GM12878 (cell line): ENCODE measurements around the gene CASTOR1. TPM values are rescaled to one million over a fixed set of nuclear protein-coding genes. Genes with fewer than 3 reads are reported as not detected.

Experiments
- ATAC-seq: fragments of 200-7000 bp; cut with Tn5 transposase; 3 replicates; pipeline ENCODE4 v1.9.1; 2020; ENCODE audit warnings: mild to moderate bottlenecking, moderate library complexity
- BruUV-seq: library from RNA; stranded (reverse); fragments of 400-500 nt; replicated peaks from 2 replicates; lab custom pipeline; 2021; lab: Mats Ljungman, UMichigan
- CTCF ChIA-PET: fragments of 300-600 bp; sonication (Branson Sonifier 250); formaldehyde crosslinking; extraction: SDS; loops from one replicate; lab custom pipeline; 2021; ENCODE audit warnings: inconsistent platforms; lab: Yijun Ruan, JAX
- POLR2A ChIA-PET: fragments of 350-600 bp; formaldehyde crosslinking; extraction: SDS; loops from one replicate; lab custom pipeline; 2021; ENCODE audit warnings: inconsistent platforms; lab: Charles Lee
- RAD21 ChIA-PET: fragments of 300-600 bp; sonication (Branson Sonifier 250); formaldehyde crosslinking; loops from one replicate; lab custom pipeline; 2023; ENCODE audit warnings: antibody characterized with exemption; ENCODE audit not compliant: unreplicated experiment; lab: Charles Lee
- SMC1A ChIA-PET: fragments of 300-600 bp; sonication (Branson Sonifier 250); formaldehyde crosslinking; loops from one replicate; lab custom pipeline; 2023; ENCODE audit not compliant: unreplicated experiment, uncharacterized antibody; lab: Charles Lee
- DNase-seq: peaks from one replicate; pipeline ENCODE4 v3.0.0-alpha.2; 2011; ENCODE audit warnings: low read depth, low spot score
- FAIRE-seq: peaks from 3 replicates; lab custom pipeline; 2011; peaks lifted over from hg19 to GRCh38; lab: Jason Lieb, UNC
- H2AFZ ChIP-seq: 2 replicates; pipeline ENCODE4 v1.6.0; 2011; ENCODE audit warnings: low read depth, low read length, control low read depth; ENCODE audit not compliant: control insufficient read depth
- H3K27ac ChIP-seq: 2 replicates; pipeline ENCODE4 v1.5.1; 2011; ENCODE audit warnings: control low read depth; ENCODE audit not compliant: control insufficient read depth, insufficient read depth
- H3K27me3 ChIP-seq, 2 experiments: replicated peaks in 1 of 2; 2 replicates each; pipeline versions ENCODE4 v1.6.0 to v1.6.1; 2011; ENCODE audit warnings: low read length in 1 of 2; ENCODE audit not compliant: control insufficient read depth in 2 of 2, insufficient read depth in 2 of 2
- H3K36me3 ChIP-seq, 2 experiments: 2 replicates each; pipeline ENCODE4 v1.5.1; 2011; ENCODE audit warnings: low read length in 1 of 2; ENCODE audit not compliant: control insufficient read depth in 2 of 2, insufficient read depth in 2 of 2
- H3K4me1 ChIP-seq: 2 replicates; pipeline ENCODE4 v1.6.1; 2011; ENCODE audit warnings: mild to moderate bottlenecking, low read length, moderate library complexity, mixed read lengths; ENCODE audit not compliant: control insufficient read depth, insufficient read depth
- H3K4me2 ChIP-seq: 2 replicates; pipeline ENCODE4 v1.6.0; 2011; ENCODE audit warnings: control low read depth; ENCODE audit not compliant: control insufficient read depth, insufficient read depth
- H3K4me3 ChIP-seq: fragments of 200-600 bp; sonication (generic); 2 replicates; pipeline ENCODE4 v1.5.1; 2016
- H3K79me2 ChIP-seq: 2 replicates; pipeline ENCODE4 v1.6.0; 2011; ENCODE audit warnings: low read length; ENCODE audit not compliant: control insufficient read depth, insufficient read depth
- H3K9ac ChIP-seq: 2 replicates; pipeline ENCODE4 v1.8.0; 2011; ENCODE audit warnings: low read length, control low read depth, mixed read lengths; ENCODE audit not compliant: control insufficient read depth, insufficient read depth
- H3K9me3 ChIP-seq: replicated peaks from 3 replicates; pipeline ENCODE4 v1.5.1; 2011; ENCODE audit warnings: mild to moderate bottlenecking, low read length; ENCODE audit not compliant: control insufficient read depth, insufficient read depth
- H4K20me1 ChIP-seq: 2 replicates; pipeline ENCODE4 v1.6.0; 2011; ENCODE audit not compliant: control insufficient read depth, insufficient read depth
- ATF7 ChIP-seq: fragments of 450-650 bp; IDR thresholded peaks from 2 replicates; pipeline ENCODE4 v1.6.1; 2016; ENCODE audit warnings: low read depth, mild to moderate bottlenecking
- BCL11A ChIP-seq: IDR thresholded peaks from 2 replicates; pipeline ENCODE4 v1.6.1; 2011; ENCODE audit warnings: low read depth, low read length
- BCL3 ChIP-seq: IDR thresholded peaks from 2 replicates; pipeline ENCODE4 v1.6.1; 2011; ENCODE audit warnings: borderline replicate concordance, low read depth, mild to moderate bottlenecking, moderate library complexity, low read length; ENCODE audit not compliant: insufficient read depth, poor library complexity, severe bottlenecking
- CBFB ChIP-seq: IDR thresholded peaks from 2 replicates; pipeline ENCODE4 v1.6.1; 2016; ENCODE audit warnings: antibody characterized with exemption, low read depth
- CHD2 ChIP-seq: IDR thresholded peaks from 2 replicates; pipeline ENCODE4 v1.6.1; 2011; ENCODE audit warnings: low read depth, low read length, improper control_type of control experiment, borderline replicate concordance
- CHD4 ChIP-seq: fragments of 200-600 bp; sonication (generic); IDR thresholded peaks from 2 replicates; pipeline ENCODE4 v1.6.1; 2016; ENCODE audit warnings: mild to moderate bottlenecking
- CREM ChIP-seq: IDR thresholded peaks from 2 replicates; pipeline ENCODE4 v1.6.1; 2014; ENCODE audit warnings: antibody characterized with exemption, low read depth
- EED ChIP-seq: sonication (generic); IDR thresholded peaks from 2 replicates; pipeline ENCODE4 v1.6.1; 2016; ENCODE audit warnings: antibody characterized with exemption, low read depth
- EGR1 ChIP-seq, 2 experiments: IDR thresholded peaks; 1 replicate in 1 of 2; 2 replicates in 1 of 2; pipeline ENCODE4 v1.6.1; 2011 to 2012; ENCODE audit warnings: low read depth in 2 of 2, low read length in 2 of 2, borderline replicate concordance in 1 of 2, mild to moderate bottlenecking in 1 of 2, moderate library complexity in 1 of 2
- EP300 ChIP-seq, 2 experiments: fragments of 150-350 bp in 1 of 2; IDR thresholded peaks; 2 replicates each; pipeline ENCODE4 v1.6.1; 2011 to 2012; ENCODE audit warnings: low read depth in 2 of 2, low read length in 2 of 2, borderline replicate concordance in 1 of 2, improper control_type of control experiment in 1 of 2, inconsistent platforms in 1 of 2; ENCODE audit not compliant: control insufficient read depth in 1 of 2
- GATAD2B ChIP-seq: fragments of 450-650 bp; conservative IDR thresholded peaks from 2 replicates; pipeline ENCODE4 v1.6.1; 2017; ENCODE audit warnings: low read depth, mild to moderate bottlenecking, moderate library complexity
- IKZF2 ChIP-seq, 2 experiments: fragments of 450-650 bp; IDR thresholded peaks; 2 replicates each; pipeline ENCODE4 v1.6.1; 2017; ENCODE audit warnings: mild to moderate bottlenecking in 2 of 2, moderate library complexity in 2 of 2
- IRF4 ChIP-seq: IDR thresholded peaks from 2 replicates; pipeline ENCODE4 v1.6.1; 2011; ENCODE audit warnings: low read depth, low read length
- MLLT1 ChIP-seq: fragments of 450-650 bp; IDR thresholded peaks from 2 replicates; pipeline ENCODE4 v1.6.1; 2016; ENCODE audit warnings: mild to moderate bottlenecking
- MYC ChIP-seq: IDR thresholded peaks from 2 replicates; pipeline ENCODE4 v1.6.1; 2011; ENCODE audit warnings: mild to moderate bottlenecking, low read length, moderate library complexity, inconsistent platforms; ENCODE audit not compliant: insufficient read depth, insufficient replicate concordance, insufficient read length, severe bottlenecking
- NBN ChIP-seq: fragments of 450-650 bp; IDR thresholded peaks from 2 replicates; pipeline ENCODE4 v1.6.1; 2016
- NFIC ChIP-seq: IDR thresholded peaks from 2 replicates; pipeline ENCODE4 v1.6.1; 2012; ENCODE audit warnings: low read depth, mild to moderate bottlenecking, inconsistent platforms, low read length, moderate library complexity
- NR2F1 ChIP-seq: fragments of 450-650 bp; conservative IDR thresholded peaks from 2 replicates; pipeline ENCODE4 v1.6.1; 2017; ENCODE audit warnings: mild to moderate bottlenecking
- RAD51 ChIP-seq: fragments of 450-650 bp; IDR thresholded peaks from 2 replicates; pipeline ENCODE4 v1.6.1; 2016; ENCODE audit warnings: moderate library complexity, mild to moderate bottlenecking, inconsistent platforms
- SP1 ChIP-seq: IDR thresholded peaks from one replicate; pipeline ENCODE4 v1.6.1; 2011; ENCODE audit warnings: low read depth, low read length
- TCF12 ChIP-seq: IDR thresholded peaks from 2 replicates; pipeline ENCODE4 v1.6.1; 2011; ENCODE audit warnings: low read depth, mild to moderate bottlenecking, low read length
- ZNF384 ChIP-seq: IDR thresholded peaks from 2 replicates; pipeline ENCODE4 v1.6.1; 2012; ENCODE audit warnings: low read depth, mild to moderate bottlenecking, low read length, improper control_type of control experiment, borderline replicate concordance
- WGBS: methylation state at CpG from one replicate; pipeline ENCODE4 v1.1.6; 2016; ENCODE audit warnings: low lambda C conversion rate; ENCODE audit not compliant: insufficient replicate concordance, insufficient coverage; ENCODE audit errors: missing lambda C conversion rate; 5-methylcytosine and 5-hydroxymethylcytosine counted together
- in situ Hi-C: fragments of 300-500 bp; cut with MboI; formaldehyde crosslinking; loops from 9 replicates; pipeline ENCODE4 v1.14.3; 2018; ENCODE audit warnings: mixed read lengths
- intact Hi-C: fragments of 100-400 bp; cut with micrococcal nuclease; formaldehyde crosslinking; loops from one replicate; pipeline ENCODE4 v1.14.2; 2022; ENCODE audit not compliant: unreplicated experiment
- polyA plus RNA-seq, 11 experiments: library from polyadenylated mRNA; depleted of rRNA in 4 of 11; unstranded in 6 of 11; stranded (reverse) in 5 of 11; fragments of >200 nt; fragmentation: Nextera tagmentation in 4 of 11; fragmentation: Illumina TruSeq in 1 of 11; extraction: Ambion mirVana in 4 of 11; extraction: Trizol in 1 of 11; gene quantifications; 1 replicate in 1 of 11; 2 replicates in 10 of 11; pipeline versions ENCODE4 v1.2.1 to v1.2.3, GENCODE V29; 2011 to 2016; ENCODE audit warnings: inconsistent platforms in 2 of 11, missing spikeins in 2 of 11, low read depth in 1 of 11
- total RNA-seq, 4 experiments: library from RNA; depleted of rRNA in 3 of 4; stranded (reverse); fragments of >200 nt in 3 of 4; fragmentation: Illumina TruSeq in 1 of 4; extraction: Trizol in 1 of 4; gene quantifications; 2 replicates each; pipeline versions ENCODE4 v1.2.1 to v1.2.3, GENCODE V29; 2013 to 2021

CASTOR1 gene
- total and polyA plus RNA-seq, 10 of the 15 experiments (the other 5 are each of a cell fraction or from before 2014, with no cell fraction given), result 0.31 to 9.1 (median 3.3) TPM

- peaks cover 0 to 6% of the 10 kb centered on the region in 2 experiments; a peak in 2 of 4 replicates for H3K36me3 ChIP-seq
- ChIA-PET POLR2A (interaction anchor here (0.8 to 16.1 kb wide), 6 partner anchors 9 to 109 kb away, joined by 3 to 198 read pairs (median 5); partner anchors contain the start of gene TBC1D10A), SMC1A (interaction anchor here (0.7 to 4.2 kb wide), 7 partner anchors 9 to 39 kb away, joined by 3 to 36 read pairs (median 6); partner anchors contain the start of genes CASTOR1 and TBC1D10A), CTCF (interaction anchor here (0.9 to 18.4 kb wide), 6 partner anchors 8 to 109 kb away, joined by 3 to 177 read pairs (median 11); partner anchors contain the start of genes CASTOR1 and TBC1D10A), RAD21 (interaction anchor here (1.2 to 4.2 kb wide), 5 partner anchors 9 to 108 kb away, joined by 3 to 23 read pairs (median 5); partner anchors contain the start of genes CASTOR1, CCDC157, SF3A1 and TBC1D10A)
- 12% methylated on average over 8 of the region's 8 CpGs for WGBS
- 0 out of 2 replicates have a peak overlapping the region, but pooled peaks have one; percentile 1 for H3K4me3 ChIP-seq
- peaks cover 61% of the 10 kb centered on the region for H3K4me1 ChIP-seq
- 0 out of 2 replicates have a peak, but pooled peaks cover 4% of the 10 kb centered on the region for H4K20me1 ChIP-seq
- H3K27me3 ChIP-seq, result no peaks in the 10 kb centered on the region
- no peak for FAIRE-seq
- intact Hi-C loops, result no loop called here
- H3K27ac ChIP-seq, result peak overlapping the region; percentile 80
- peak overlapping the region; percentile 15; the same call in 1 of the 2 replicates for H2AFZ ChIP-seq
- ATAC-seq, result peak; percentile 67
- H3K79me2 ChIP-seq, result peaks cover 56% of the 10 kb centered on the region
- peak overlapping the region; percentile 41; the same call in 1 of the 2 replicates for H3K9ac ChIP-seq
- peak; percentile 66 for DNase-seq
- in situ Hi-C loops, result no loop called here
- H3K4me2 ChIP-seq, result peak overlapping the region; percentile 82
- no TSS peak for BruUV-seq
- no peaks in the 10 kb centered on the region for H3K9me3 ChIP-seq
- TF ChIP-seq SP1 (peak; percentile 10), EGR1 (IDR thresholded peaks at IDR 0.05; ENCODE audit: borderline replicate concordance in 1 of 2, low read depth in 2 of 2, low read length in 2 of 2) (0 out of 3 replicates have a peak, but pooled peaks of 1 of the 2 experiments have one; percentile 4), IRF4 (0 out of 2 replicates have a peak, but pooled peaks have one; percentile 43), CHD2 (no peak), ZNF384 (no peak), CHD4 (no peak), IKZF2 (IDR thresholded peaks at IDR 0.05) (peak; percentile 97), MYC (no peak), MLLT1 (peak; percentile 48), NBN (no peak), EP300 (IDR thresholded peaks at IDR 0.05; ENCODE audit: borderline replicate concordance in 1 of 2, control insufficient read depth in 1 of 2, low read depth in 2 of 2, low read length in 2 of 2) (peak in 1 of 2 experiments; percentile 39; a peak in 1 of 4 replicates), BCL3 (peak; percentile 14), CREM (peak; percentile 49; the same call in 1 of the 2 replicates), RAD51 (peak; percentile 51; the same call in 1 of the 2 replicates), TCF12 (peak; percentile 32; the same call in 1 of the 2 replicates), EED (peak; percentile 99), ATF7 (peak; percentile 35; the same call in 1 of the 2 replicates), GATAD2B (peak; percentile 40; the same call in 1 of the 2 replicates), BCL11A (peak; percentile 62; the same call in 1 of the 2 replicates), NFIC (peak; percentile 79), CBFB (peak; percentile 42; the same call in 1 of the 2 replicates), NR2F1 (peak; percentile 97)
These were observed 25.6 kb upstream of the CASTOR1 start for GRCh38 chr22:30314915-30315314.
